ENCODE data around the gene ULK1.

ULK1 gene

GRCh38 chr12:131860472-131861260, 33.8 kb upstream of the ULK1 start (continued):
- no peak; the same call in 1 of the 2 replicates for TF ChIP-seq ZNF777 (tag by site-specific recombination; IDR thresholded peaks at IDR 0.05; ENCODE audit: borderline replicate concordance)
- no peak for TF ChIP-seq ZNF292 (tag by site-specific recombination; IDR thresholded peaks at IDR 0.05; ENCODE audit: borderline replicate concordance, low read depth)
- no peak for TF ChIP-seq BCL11A (tag by site-specific recombination; IDR thresholded peaks at IDR 0.05; ENCODE audit: low read depth)
- TF ChIP-seq ZNF560 (tag by site-specific recombination; IDR thresholded peaks at IDR 0.05; ENCODE audit: borderline replicate concordance), result no peak
- no peak for TF ChIP-seq ZNF624 (tag by site-specific recombination; IDR thresholded peaks at IDR 0.05)
- no peak; the same call in 1 of the 2 replicates for TF ChIP-seq KLF1 (tag by site-specific recombination; IDR thresholded peaks at IDR 0.05)
- no peak for TF ChIP-seq ZNF211 (tag by site-specific recombination; IDR thresholded peaks at IDR 0.05; ENCODE audit: low read depth)
- no peak for TF ChIP-seq ZNF530 (tag by site-specific recombination; IDR thresholded peaks at IDR 0.05; ENCODE audit: low read depth)
- TF ChIP-seq ZNF510 (tag by site-specific recombination; IDR thresholded peaks at IDR 0.05; ENCODE audit: insufficient replicate concordance), result no peak
- no peak for TF ChIP-seq ZNF280D (tag by site-specific recombination; IDR thresholded peaks at IDR 0.05)
- TF ChIP-seq SALL2 (tag by site-specific recombination; IDR thresholded peaks at IDR 0.05; ENCODE audit: borderline replicate concordance), result no peak
- TF ChIP-seq ZNF174 (tag by site-specific recombination; IDR thresholded peaks at IDR 0.05), result no peak
- no peak for TF ChIP-seq SP2 (tag by site-specific recombination; IDR thresholded peaks at IDR 0.05)
- no peak for TF ChIP-seq ZNF112 (tag by site-specific recombination; IDR thresholded peaks at IDR 0.05)

GRCh38 chr12:131861261-131862083, 33.0 kb upstream of the ULK1 start:
- Histone ChIP-seq H3K4me1 (ENCODE audit: control insufficient read depth, insufficient read depth, low read length) (no peaks in the 10 kb centered on the region), H3K4me3 (ENCODE audit: low read depth, low read length) (no peak overlapping the region), H3K36me3 (ENCODE audit: control insufficient read depth in 2 of 2, insufficient read depth in 1 of 2, low read length in 2 of 2) (no peaks in the 10 kb centered on the region), H3K9me3 (ENCODE audit: control insufficient read depth, insufficient read depth, low read depth, low read length) (no peaks in the 10 kb centered on the region), H3K27ac (ENCODE audit: extremely low read depth, low read depth, low read length) (no peak overlapping the region)
- TF ChIP-seq ZNF560 (tag by site-specific recombination; IDR thresholded peaks at IDR 0.05; ENCODE audit: borderline replicate concordance) (no peak), ZNF121 (tag by site-specific recombination; IDR thresholded peaks at IDR 0.05) (peak; percentile 94), ZSCAN23 (tag by site-specific recombination; IDR thresholded peaks at IDR 0.05) (no peak), ZNF155 (tag by site-specific recombination; IDR thresholded peaks at IDR 0.05) (no peak), ZBTB49 (tag by site-specific recombination; IDR thresholded peaks at IDR 0.05; ENCODE audit: low read depth) (no peak), ZNF664 (tag by site-specific recombination; IDR thresholded peaks at IDR 0.05) (peak; percentile 26; the same call in 1 of the 2 replicates)
- ChIA-PET POLR2A (no interaction called here), CTCF (no interaction called here)
